Karpas-422 (cell line): ENCODE data around the gene FAM177A1. TPM values are rescaled to one million over a fixed set of nuclear protein-coding genes. Genes with fewer than 3 reads are reported as not detected.
"Not testable (repeated sequence)": the region's sequence is repeated elsewhere in the genome, so short reads cannot be mapped to it uniquely, and the experiment has no call there.

Experiments
- DNase-seq: peaks from one replicate; pipeline ENCODE4 v3.0.0-alpha.2; 2015
- H2AFZ ChIP-seq: fragments of 200-600 bp; sonication (generic); 2 replicates; pipeline ENCODE4 v1.6.1; 2014; ENCODE audit warnings: antibody characterized with exemption, low read length, mixed read lengths
- H3K27ac ChIP-seq: fragments of 200-600 bp; sonication (generic); 2 replicates; pipeline ENCODE4 v1.5.1; 2014; ENCODE audit warnings: mild to moderate bottlenecking, low read length, moderate library complexity
- H3K27me3 ChIP-seq: fragments of 200-600 bp; sonication (generic); 2 replicates; pipeline ENCODE4 v1.6.1; 2014; ENCODE audit warnings: low read length, mixed read lengths
- H3K36me3 ChIP-seq: fragments of 200-600 bp; sonication (generic); 2 replicates; pipeline ENCODE4 v1.6.1; 2014; ENCODE audit warnings: low read length, mixed read lengths; ENCODE audit not compliant: insufficient read depth
- H3K4me1 ChIP-seq: fragments of 200-600 bp; sonication (generic); 2 replicates; pipeline ENCODE4 v1.6.1; 2014; ENCODE audit warnings: mild to moderate bottlenecking, low read length, mixed read lengths
- H3K4me2 ChIP-seq: fragments of 200-600 bp; sonication (generic); 2 replicates; pipeline ENCODE4 v1.6.1; 2014; ENCODE audit warnings: low read length, low read depth, mild to moderate bottlenecking; ENCODE audit not compliant: poor library complexity, severe bottlenecking
- H3K4me3 ChIP-seq: fragments of 200-600 bp; sonication (generic); 2 replicates; pipeline ENCODE4 v1.5.1; 2014; ENCODE audit warnings: mild to moderate bottlenecking, antibody characterized with exemption, low read length, mixed read lengths
- H3K79me2 ChIP-seq: fragments of 200-600 bp; sonication (generic); 2 replicates; pipeline ENCODE4 v1.6.1; 2014; ENCODE audit warnings: mild to moderate bottlenecking, low read length, mixed read lengths
- H3K9ac ChIP-seq: fragments of 200-600 bp; sonication (generic); 2 replicates; pipeline ENCODE4 v1.6.0; 2014; ENCODE audit warnings: low read length
- H3K9me2 ChIP-seq: fragments of 200-600 bp; sonication (generic), shearing (Covaris generic); replicated peaks from 2 replicates; pipeline ENCODE4 v1.6.0; 2014; ENCODE audit warnings: mild to moderate bottlenecking, low read length, moderate library complexity; ENCODE audit not compliant: insufficient read depth
- H3K9me3 ChIP-seq: fragments of 300-700, 200-600 bp; sonication (generic); 2 replicates; pipeline ENCODE4 v1.6.1; 2014; ENCODE audit warnings: low read length, mixed read lengths
- H4K20me1 ChIP-seq: fragments of 200-600 bp; sonication (generic); 2 replicates; pipeline ENCODE4 v1.6.1; 2014; ENCODE audit warnings: mild to moderate bottlenecking, antibody characterized with exemption, low read length, low read depth; ENCODE audit not compliant: insufficient read depth
- total RNA-seq: library from RNA; depleted of rRNA; stranded (reverse); fragments of >200 nt; shearing (Covaris generic); gene quantifications from 2 replicates; pipeline ENCODE4 v1.2.3, GENCODE V29; 2014; ENCODE audit warnings: low replicate concordance

The FAM177A1 gene
- total RNA-seq, 1 experiment from 2014 or later = 35.6 TPM

DNA sequence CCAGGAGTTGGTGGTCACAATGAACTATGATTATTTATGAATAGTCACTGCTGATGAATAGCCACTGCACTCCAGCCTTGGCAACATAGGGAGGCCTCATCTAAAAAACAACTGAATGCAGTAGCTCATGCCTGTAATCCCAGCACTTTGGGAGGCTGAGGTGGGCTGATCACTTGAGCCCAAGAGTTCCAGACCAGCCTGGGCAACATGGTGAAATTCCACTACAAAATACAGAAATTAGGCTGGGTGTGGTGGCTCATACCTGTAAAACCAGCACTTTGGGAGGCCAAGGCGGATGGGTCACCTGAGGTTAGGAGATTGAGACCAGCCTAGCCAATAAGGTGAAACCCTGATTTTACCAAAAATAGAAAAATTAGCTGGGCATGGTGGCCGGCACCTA, 13.5 kb upstream of the FAM177A1 start:
- Histone ChIP-seq H3K9ac (no peak overlapping the region), H3K4me3 (no peak overlapping the region), H3K36me3 (peaks cover 49% of the 10 kb centered on the region), H3K4me1 (peaks cover 4% of the 10 kb centered on the region; the same call in 1 of the 2 replicates), H4K20me1 (no peaks in the 10 kb centered on the region), H3K27ac (no peak overlapping the region), H3K9me3 (peaks cover 3% of the 10 kb centered on the region; the same call in 1 of the 2 replicates), H3K9me2 (no peaks in the 10 kb centered on the region), H3K27me3 (no peaks in the 10 kb centered on the region), H3K4me2 (no peak overlapping the region), H2AFZ (no peak overlapping the region), H3K79me2 (no peaks in the 10 kb centered on the region)
- DNase-seq = no peak

DNA sequence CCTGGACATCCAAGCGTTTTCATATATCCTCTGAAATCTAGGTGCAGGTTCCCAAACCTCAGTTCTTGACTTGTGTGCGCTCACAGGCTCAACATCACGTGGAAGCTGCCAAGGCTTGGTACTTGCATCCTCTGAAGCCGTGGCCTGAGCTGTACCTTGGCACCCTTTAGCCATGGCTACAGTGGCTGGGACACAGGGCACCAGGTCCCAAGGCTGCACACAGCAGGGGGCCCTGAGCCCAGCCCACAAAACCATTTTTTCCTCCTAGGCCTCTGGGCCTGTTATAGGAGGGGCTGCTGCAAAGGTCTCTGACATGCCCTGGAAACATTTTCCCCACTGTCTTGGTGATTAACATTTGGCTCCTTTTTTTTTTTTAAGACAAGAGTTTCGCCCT, 11.6 kb upstream of the FAM177A1 start:
- no peak for DNase-seq
- Histone ChIP-seq H4K20me1 (no peaks in the 10 kb centered on the region), H3K9ac (no peak overlapping the region)

DNA sequence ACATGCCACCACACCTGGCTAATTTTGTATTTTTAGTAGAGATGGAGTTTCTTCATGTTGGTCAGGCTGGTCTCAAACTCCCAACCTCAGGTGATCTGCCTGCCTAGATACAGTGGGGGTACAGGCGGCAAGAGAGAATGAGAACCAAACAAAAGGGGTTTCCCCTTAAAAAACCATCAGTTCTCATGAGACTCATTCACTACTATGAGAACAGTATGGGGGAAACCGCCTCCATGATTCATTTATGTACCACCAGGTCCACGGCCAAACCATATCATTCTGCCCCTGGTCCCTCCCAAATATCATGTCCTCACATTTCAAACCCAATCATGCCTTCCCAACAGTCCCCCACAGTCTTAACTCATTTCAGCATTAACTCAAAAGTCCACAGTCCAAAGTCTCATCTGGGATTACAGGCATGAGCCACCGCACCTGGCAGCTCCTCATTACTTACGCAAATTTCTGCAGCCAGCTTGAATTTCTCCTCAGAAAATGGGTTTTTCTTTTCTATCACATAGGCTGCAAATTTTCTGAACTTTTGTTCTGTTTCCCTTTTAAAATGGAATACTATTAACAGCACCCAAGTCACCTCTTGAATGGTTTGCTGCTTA, 11.0 kb upstream of the FAM177A1 start:
- H3K4me1 ChIP-seq, H3K9me3 ChIP-seq, H2AFZ ChIP-seq, H3K9me2 ChIP-seq, H3K27ac ChIP-seq, DNase-seq, H3K27me3 ChIP-seq, H3K79me2 ChIP-seq, H4K20me1 ChIP-seq, H3K4me2 ChIP-seq, H3K9ac ChIP-seq, H3K4me3 ChIP-seq: not testable (repeated sequence)
- peaks cover 30% of the 10 kb centered on the region for H3K36me3 ChIP-seq

More for the DNA sequence above, 11.6 kb upstream of the FAM177A1 start:
- Histone ChIP-seq H3K36me3 (peaks cover 33% of the 10 kb centered on the region), H3K9me2 (no peaks in the 10 kb centered on the region), H2AFZ (no peak overlapping the region), H3K27me3 (no peaks in the 10 kb centered on the region), H3K79me2 (no peaks in the 10 kb centered on the region), H3K9me3 (peaks cover 3% of the 10 kb centered on the region; the same call in 1 of the 2 replicates), H3K4me2 (no peak overlapping the region), H3K4me3 (no peak overlapping the region), H3K27ac (no peak overlapping the region), H3K4me1 (peaks cover 4% of the 10 kb centered on the region; the same call in 1 of the 2 replicates)

DNA sequence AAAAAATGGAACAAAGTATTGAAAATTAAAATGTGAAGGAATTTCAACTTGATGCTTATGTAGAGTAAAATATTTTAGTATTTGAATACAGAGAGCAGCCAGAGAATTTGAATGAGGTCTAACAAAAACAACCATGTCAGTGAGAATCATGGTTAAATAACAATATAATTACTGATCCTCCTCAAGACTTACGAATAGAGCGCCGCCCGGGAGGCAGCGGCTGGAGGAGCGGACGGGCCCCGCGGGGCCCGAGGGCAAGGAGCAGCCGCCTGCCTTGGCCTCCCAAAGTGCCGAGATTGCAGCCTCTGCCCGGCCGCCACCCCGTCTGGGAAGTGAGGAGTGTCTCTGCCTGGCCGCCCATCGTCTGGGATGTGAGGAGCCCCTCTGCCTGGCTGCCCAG, 7.8 kb upstream of the FAM177A1 start:
- H3K27me3 ChIP-seq, H3K9me3 ChIP-seq, H3K9ac ChIP-seq, H3K4me3 ChIP-seq, H3K9me2 ChIP-seq, H3K79me2 ChIP-seq, H3K4me1 ChIP-seq, H4K20me1 ChIP-seq, H3K27ac ChIP-seq, H3K4me2 ChIP-seq, DNase-seq, H2AFZ ChIP-seq: not testable (repeated sequence)
- H3K36me3 ChIP-seq = peaks cover 11% of the 10 kb centered on the region

DNA sequence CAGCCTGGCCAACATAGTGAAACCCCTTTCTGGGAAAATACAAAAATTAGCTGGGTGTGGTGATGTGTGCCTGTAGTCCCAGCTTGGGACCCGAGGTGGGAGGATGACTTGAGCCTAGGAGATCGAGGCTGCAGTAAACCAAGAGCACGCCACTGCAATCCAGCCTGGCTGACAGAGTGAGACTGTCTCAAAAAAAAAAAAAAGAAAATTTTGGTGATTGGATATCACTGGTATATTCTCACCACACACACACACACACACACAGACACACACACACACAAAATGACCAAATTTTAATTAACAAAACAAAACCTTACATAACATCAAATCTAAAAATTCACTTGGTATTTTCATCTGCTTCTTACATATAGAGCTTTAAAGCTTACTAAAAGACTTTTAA, 3.4 kb upstream of the FAM177A1 start:
- no peaks in the 10 kb centered on the region for H3K9me2 ChIP-seq
- no peak for DNase-seq

GRCh38 chr14:35043046-35043445, 3.0 kb upstream of the FAM177A1 start:
- no peak for DNase-seq
- H3K9ac ChIP-seq = no peak overlapping the region
- H3K4me3 ChIP-seq = no peak overlapping the region
- H3K79me2 ChIP-seq = peaks cover 21% of the 10 kb centered on the region
- H3K9me3 ChIP-seq = no peaks in the 10 kb centered on the region
- H2AFZ ChIP-seq = 0 out of 2 replicates have a peak overlapping the region, but pooled peaks have one; percentile 12
- no peak overlapping the region for H3K4me2 ChIP-seq
- H3K36me3 ChIP-seq = no peaks in the 10 kb centered on the region
- no peaks in the 10 kb centered on the region for H3K9me2 ChIP-seq
- no peak overlapping the region for H3K27ac ChIP-seq
- peaks cover 20% of the 10 kb centered on the region for H3K4me1 ChIP-seq
- no peaks in the 10 kb centered on the region for H3K27me3 ChIP-seq
- no peaks in the 10 kb centered on the region for H4K20me1 ChIP-seq

More for the DNA sequence above, 3.4 kb upstream of the FAM177A1 start:
- no peak overlapping the region for H3K4me2 ChIP-seq
- H3K9ac ChIP-seq = no peak overlapping the region
- no peaks in the 10 kb centered on the region for H3K27me3 ChIP-seq
- H4K20me1 ChIP-seq = no peaks in the 10 kb centered on the region
- H2AFZ ChIP-seq = 0 out of 2 replicates have a peak overlapping the region, but pooled peaks have one; percentile 12
- H3K36me3 ChIP-seq = no peaks in the 10 kb centered on the region
- H3K27ac ChIP-seq = no peak overlapping the region
- peaks cover 17% of the 10 kb centered on the region for H3K79me2 ChIP-seq
- no peaks in the 10 kb centered on the region for H3K9me3 ChIP-seq
- peaks cover 16% of the 10 kb centered on the region for H3K4me1 ChIP-seq
- no peak overlapping the region for H3K4me3 ChIP-seq

DNA sequence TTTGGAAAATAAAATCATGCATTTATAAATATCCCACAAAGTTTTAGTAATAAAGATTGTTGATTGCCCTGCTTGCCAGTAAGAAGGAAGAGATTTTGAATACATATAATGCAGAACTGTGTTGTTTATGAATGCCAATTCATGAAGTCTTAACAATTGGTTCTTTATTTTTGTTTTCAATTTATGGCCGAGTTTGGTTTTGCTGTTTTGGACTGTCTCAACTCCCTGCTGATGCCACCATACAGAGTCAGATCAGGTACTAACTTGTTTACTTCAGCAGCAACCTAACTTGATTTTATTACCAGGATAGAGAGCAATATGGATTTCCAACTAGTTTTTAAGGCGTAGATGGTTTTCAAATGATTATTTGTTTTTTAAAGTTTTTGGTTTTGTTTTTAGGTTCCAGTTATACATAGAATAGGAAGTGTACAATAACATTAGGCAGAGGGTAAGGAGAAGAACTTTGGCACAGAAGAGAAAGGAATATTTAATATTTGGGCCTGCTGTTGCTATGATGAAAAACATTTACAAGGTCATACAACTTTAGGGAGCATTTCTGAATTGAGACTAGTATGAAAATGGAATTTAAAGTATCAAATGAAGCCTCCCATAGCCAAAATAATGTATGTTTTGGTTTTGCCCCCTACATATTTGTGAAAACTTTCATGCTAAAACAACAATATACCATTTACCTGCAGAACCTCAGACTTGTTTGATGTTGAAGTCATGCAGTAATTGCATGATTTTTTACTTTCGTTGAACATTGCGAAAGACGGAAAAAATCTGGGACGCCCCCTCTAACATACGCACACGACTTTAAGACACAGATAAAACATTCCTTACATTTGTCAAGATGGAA, 904 bp upstream of the FAM177A1 start:
- peak overlapping the region; percentile 79 for H3K4me3 ChIP-seq
- H3K4me1 ChIP-seq = peaks cover 25% of the 10 kb centered on the region
- no peaks in the 10 kb centered on the region for H4K20me1 ChIP-seq
- H3K79me2 ChIP-seq = peaks cover 40% of the 10 kb centered on the region
- no peaks in the 10 kb centered on the region for H3K9me3 ChIP-seq
- H3K9ac ChIP-seq = peak overlapping the region; percentile 79
- peak overlapping the region; percentile 62 for H3K27ac ChIP-seq
- H2AFZ ChIP-seq = peak overlapping the region; percentile 85
- H3K27me3 ChIP-seq = no peaks in the 10 kb centered on the region
- no peaks in the 10 kb centered on the region for H3K9me2 ChIP-seq
- H3K36me3 ChIP-seq = no peaks in the 10 kb centered on the region
- no peak for DNase-seq
- H3K4me2 ChIP-seq = peak overlapping the region; percentile 89

DNA sequence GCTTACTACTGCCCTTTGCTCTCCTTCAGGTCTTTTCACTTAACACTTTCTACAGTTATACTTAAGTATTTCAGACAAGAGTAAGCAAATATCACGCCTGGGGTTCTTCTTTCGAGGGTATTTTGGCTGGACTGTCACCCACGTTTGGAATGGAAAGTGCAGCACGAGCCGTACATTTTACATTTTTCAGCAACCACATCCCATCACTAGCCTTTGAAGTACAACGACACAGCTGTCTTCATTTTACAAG, 349 bp upstream of the FAM177A1 start:
- peak overlapping the region; percentile 89 for H3K4me2 ChIP-seq
- peak overlapping the region; percentile 79 for H3K9ac ChIP-seq
- peak overlapping the region; percentile 79 for H3K4me3 ChIP-seq
- peaks cover 28% of the 10 kb centered on the region for H3K4me1 ChIP-seq
- peaks cover 42% of the 10 kb centered on the region for H3K79me2 ChIP-seq
- H3K27me3 ChIP-seq = no peaks in the 10 kb centered on the region
- H3K27ac ChIP-seq = peak overlapping the region; percentile 62
- no peaks in the 10 kb centered on the region for H3K9me3 ChIP-seq
- H3K36me3 ChIP-seq = peaks cover 1% of the 10 kb centered on the region; the same call in 1 of the 2 replicates
- H3K9me2 ChIP-seq = no peaks in the 10 kb centered on the region
- DNase-seq = no peak
- H4K20me1 ChIP-seq = no peaks in the 10 kb centered on the region
- peak overlapping the region; percentile 85 for H2AFZ ChIP-seq
